ENCODE data around the gene ASGR2. TPM values are rescaled to one million over a fixed set of nuclear protein-coding genes. Genes with fewer than 3 reads are reported as not detected.

The ASGR2 gene
- total RNA-seq, 2 experiments from 2014 or later = not detected

DNA sequence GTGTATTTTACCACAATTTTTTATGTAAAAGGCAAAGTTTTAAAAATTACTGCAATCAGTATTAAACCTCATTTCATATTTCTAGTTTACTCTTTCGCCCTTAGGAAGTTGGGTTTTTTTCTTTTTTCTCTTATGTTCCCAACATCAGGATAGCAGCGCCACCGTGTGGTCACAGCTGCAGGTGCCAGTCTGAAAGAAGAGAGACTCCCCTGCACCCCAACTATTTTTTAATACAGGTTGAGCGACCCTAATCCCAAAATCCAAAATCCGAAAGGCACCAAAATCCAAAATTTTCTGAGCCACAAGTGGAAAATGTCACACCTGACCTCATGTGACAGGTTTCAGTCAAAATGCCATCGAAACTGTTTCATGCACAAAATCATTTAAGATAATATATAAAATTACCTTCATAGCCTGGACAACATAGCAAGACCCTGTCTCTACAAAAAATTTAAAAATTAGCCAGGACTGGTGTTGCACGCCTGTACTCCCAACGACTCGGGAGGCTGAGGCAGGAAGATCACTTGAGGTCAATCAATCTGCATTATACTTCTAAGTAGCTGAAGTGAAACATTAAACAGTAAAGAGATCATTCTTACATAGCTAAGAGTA, 21.8 kb upstream of the ASGR2 start:
- CTCF ChIA-PET (ENCODE audit: unreplicated experiment) = interaction anchor here (0.9 to 2.0 kb wide), 4 partner anchors 29 to 132 kb away, joined by 3 to 8 read pairs (median 3); no protein-coding TSS in a partner anchor
- H3K27ac ChIP-seq (ENCODE audit: low read depth, low read length, poor library complexity, severe bottlenecking) = no peak overlapping the region
- no peak overlapping the region for H3K4me2 ChIP-seq (ENCODE audit: low read length)

GRCh38 chr17:7133916-7134315, 19.3 kb upstream of the ASGR2 start:
- H3K4me3 ChIP-seq (ENCODE audit: low read depth, low read length, poor library complexity, severe bottlenecking) = no peak overlapping the region
- no peak for DNase-seq (ENCODE audit: low spot score)
- intact Hi-C loops (cut with micrococcal nuclease; ENCODE audit: unreplicated experiment) = loop anchor here (5.0 kb wide), 1 partner anchor 42 kb away; no protein-coding TSS in a partner anchor
- BruUV-seq (replicated peaks) = no TSS peak
- H3K4me1 ChIP-seq (ENCODE audit: insufficient read depth, low read length, poor library complexity, severe bottlenecking) = peaks cover 36% of the 10 kb centered on the region
- H3K9me3 ChIP-seq (ENCODE audit: low read length) = no peaks in the 10 kb centered on the region
- ChIA-PET POLR2A (interaction anchor here (1.5 kb wide), 1 partner anchor 17 kb away, joined by 7 read pairs; no protein-coding TSS in a partner anchor), CTCF (ENCODE audit: unreplicated experiment) (no interaction called here)
- H3K79me2 ChIP-seq (ENCODE audit: insufficient read depth, low read depth, low read length) = no peaks in the 10 kb centered on the region
- no peaks in the 10 kb centered on the region for H4K20me1 ChIP-seq (ENCODE audit: insufficient read depth, low read length)
- H2AFZ ChIP-seq (ENCODE audit: low read length) = no peak overlapping the region
- H3K27ac ChIP-seq (ENCODE audit: low read depth, low read length, poor library complexity, severe bottlenecking) = no peak overlapping the region
- TF ChIP-seq, protein P1, sequence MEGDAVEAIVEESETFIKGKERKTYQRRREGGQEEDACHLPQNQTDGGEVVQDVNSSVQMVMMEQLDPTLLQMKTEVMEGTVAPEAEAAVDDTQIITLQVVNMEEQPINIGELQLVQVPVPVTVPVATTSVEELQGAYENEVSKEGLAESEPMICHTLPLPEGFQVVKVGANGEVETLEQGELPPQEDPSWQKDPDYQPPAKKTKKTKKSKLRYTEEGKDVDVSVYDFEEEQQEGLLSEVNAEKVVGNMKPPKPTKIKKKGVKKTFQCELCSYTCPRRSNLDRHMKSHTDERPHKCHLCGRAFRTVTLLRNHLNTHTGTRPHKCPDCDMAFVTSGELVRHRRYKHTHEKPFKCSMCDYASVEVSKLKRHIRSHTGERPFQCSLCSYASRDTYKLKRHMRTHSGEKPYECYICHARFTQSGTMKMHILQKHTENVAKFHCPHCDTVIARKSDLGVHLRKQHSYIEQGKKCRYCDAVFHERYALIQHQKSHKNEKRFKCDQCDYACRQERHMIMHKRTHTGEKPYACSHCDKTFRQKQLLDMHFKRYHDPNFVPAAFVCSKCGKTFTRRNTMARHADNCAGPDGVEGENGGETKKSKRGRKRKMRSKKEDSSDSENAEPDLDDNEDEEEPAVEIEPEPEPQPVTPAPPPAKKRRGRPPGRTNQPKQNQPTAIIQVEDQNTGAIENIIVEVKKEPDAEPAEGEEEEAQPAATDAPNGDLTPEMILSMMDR (conservative IDR thresholded peaks at IDR 0.05; ENCODE audit: low read length) = no peak
- no peak for TF ChIP-seq EZH2phosphoT487 (IDR thresholded peaks at IDR 0.05; ENCODE audit: borderline replicate concordance, low read depth, low read length)
- no peak overlapping the region for H3K4me2 ChIP-seq (ENCODE audit: low read length)
- H3K36me3 ChIP-seq (ENCODE audit: insufficient read depth, low read length) = peaks cover 3% of the 10 kb centered on the region; the same call in 1 of the 2 replicates
- no peaks in the 10 kb centered on the region for H3K9me2 ChIP-seq (ENCODE audit: insufficient read depth, low read length)

More for the DNA sequence above, 21.8 kb upstream of the ASGR2 start:
- DNase-seq (ENCODE audit: low spot score) = peak; percentile 81
- Histone ChIP-seq H4K20me1 (ENCODE audit: insufficient read depth, low read length) (no peaks in the 10 kb centered on the region), H3K4me1 (ENCODE audit: insufficient read depth, low read length, poor library complexity, severe bottlenecking) (peaks cover 23% of the 10 kb centered on the region), H3K9me3 (ENCODE audit: low read length) (no peaks in the 10 kb centered on the region), H2AFZ (ENCODE audit: low read length) (no peak overlapping the region), H3K4me3 (ENCODE audit: low read depth, low read length, poor library complexity, severe bottlenecking) (no peak overlapping the region), H3K9me2 (ENCODE audit: insufficient read depth, low read length) (no peaks in the 10 kb centered on the region), H3K36me3 (ENCODE audit: insufficient read depth, low read length) (peaks cover 3% of the 10 kb centered on the region; the same call in 1 of the 2 replicates), H3K79me2 (ENCODE audit: insufficient read depth, low read depth, low read length) (no peaks in the 10 kb centered on the region)
- no TSS peak for BruUV-seq (replicated peaks)
- TF ChIP-seq, protein P1 (conservative IDR thresholded peaks at IDR 0.05; ENCODE audit: low read length) = peak; percentile 100
- no peak for TF ChIP-seq EZH2phosphoT487 (IDR thresholded peaks at IDR 0.05; ENCODE audit: borderline replicate concordance, low read depth, low read length)
- POLR2A ChIA-PET = interaction anchor here (1.0 kb wide), 1 partner anchor 90 kb away, joined by 3 read pairs; no protein-coding TSS in a partner anchor
- intact Hi-C loops (cut with micrococcal nuclease; ENCODE audit: unreplicated experiment) = loop anchor here (1.0 kb wide), 2 partner anchors 84 to 91 kb away; no protein-coding TSS in a partner anchor

- TF ChIP-seq, protein P1 (conservative IDR thresholded peaks at IDR 0.05; ENCODE audit: low read length) = peak; percentile 73
- TF ChIP-seq EZH2phosphoT487 (IDR thresholded peaks at IDR 0.05; ENCODE audit: borderline replicate concordance, low read depth, low read length) = no peak
- DNase-seq (ENCODE audit: low spot score) = peak; percentile 46
- Histone ChIP-seq H3K9me3 (ENCODE audit: low read length) (no peaks in the 10 kb centered on the region), H3K9me2 (ENCODE audit: insufficient read depth, low read length) (no peaks in the 10 kb centered on the region), H3K27ac (ENCODE audit: low read depth, low read length, poor library complexity, severe bottlenecking) (no peak overlapping the region), H4K20me1 (ENCODE audit: insufficient read depth, low read length) (no peaks in the 10 kb centered on the region), H2AFZ (ENCODE audit: low read length) (no peak overlapping the region), H3K4me3 (ENCODE audit: low read depth, low read length, poor library complexity, severe bottlenecking) (peak overlapping the region; percentile 9), H3K4me2 (ENCODE audit: low read length) (peak overlapping the region; percentile 45), H3K36me3 (ENCODE audit: insufficient read depth, low read length) (peaks cover 3% of the 10 kb centered on the region; the same call in 1 of the 2 replicates), H3K4me1 (ENCODE audit: insufficient read depth, low read length, poor library complexity, severe bottlenecking) (peaks cover 36% of the 10 kb centered on the region), H3K79me2 (ENCODE audit: insufficient read depth, low read depth, low read length) (no peaks in the 10 kb centered on the region)
- ChIA-PET CTCF (ENCODE audit: unreplicated experiment) (no interaction called here), POLR2A (interaction anchor here (1.5 to 1.8 kb wide), 2 partner anchors 16 to 98 kb away, joined by 6 to 7 read pairs; partner anchors contain the start of gene SLC16A13)
- BruUV-seq (replicated peaks) = no TSS peak
- intact Hi-C loops (cut with micrococcal nuclease; ENCODE audit: unreplicated experiment) = loop anchor here (5.0 kb wide), 1 partner anchor 41 kb away; no protein-coding TSS in a partner anchor
Observed at GRCh38 chr17:7133424-7133823, 18.8 kb upstream of the ASGR2 start.
